NCI-H146 treated with DMSO at 0.1 percent for 48 hours (cell line): Measurements from ENCODE around the gene MCM9.

ENCODE experiments used
- DNase-seq: peaks from one replicate; lab custom pipeline; 2025; ENCODE audit not compliant: unreplicated experiment; lab: John Stamatoyannopoulos, UW

The MCM9 gene

GRCh38 chr6:118865100-118865391 is 69.9 kb downstream of the MCM9 start:
- DNase-seq: no peak

DNA sequence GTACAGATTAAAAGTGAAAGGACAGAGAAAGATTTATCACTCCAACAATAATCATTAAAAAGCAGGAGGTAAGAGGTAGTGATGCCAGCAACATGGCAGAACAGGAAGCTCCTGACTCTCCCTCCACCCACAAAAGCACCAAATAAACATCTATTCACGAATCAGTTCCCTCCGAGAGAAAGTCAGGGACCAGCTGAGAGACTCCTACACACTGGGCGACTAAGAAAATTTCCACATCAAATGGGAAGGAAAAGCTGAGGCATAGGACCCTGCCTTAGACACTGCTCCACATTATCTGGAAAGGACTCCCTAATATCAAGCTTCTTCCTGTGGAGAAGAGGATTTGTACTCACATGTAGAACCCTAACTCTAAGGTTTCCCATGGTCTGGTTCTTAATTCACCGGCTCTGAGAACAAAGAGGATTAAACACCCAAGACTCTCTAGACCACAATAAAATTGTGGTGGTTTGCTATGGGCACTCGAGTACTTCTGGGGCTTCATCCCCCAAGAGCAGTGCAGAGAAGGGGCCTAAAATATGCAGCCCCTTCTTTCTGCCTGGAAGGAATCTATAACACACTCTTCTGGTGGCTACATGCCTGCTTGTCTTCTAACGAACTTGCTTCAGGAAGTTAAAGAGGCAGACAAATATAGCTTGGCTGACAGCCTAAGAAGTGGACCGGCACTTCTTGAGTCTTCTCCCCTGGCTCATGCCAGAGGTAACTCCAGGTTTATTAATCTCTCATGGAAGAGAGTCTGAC is 70.4 kb downstream of the MCM9 start:
- DNase-seq: no peak

- DNase-seq: no peak
Observed at GRCh38 chr6:118862443-118862842, 72.5 kb downstream of the MCM9 start.

DNA sequence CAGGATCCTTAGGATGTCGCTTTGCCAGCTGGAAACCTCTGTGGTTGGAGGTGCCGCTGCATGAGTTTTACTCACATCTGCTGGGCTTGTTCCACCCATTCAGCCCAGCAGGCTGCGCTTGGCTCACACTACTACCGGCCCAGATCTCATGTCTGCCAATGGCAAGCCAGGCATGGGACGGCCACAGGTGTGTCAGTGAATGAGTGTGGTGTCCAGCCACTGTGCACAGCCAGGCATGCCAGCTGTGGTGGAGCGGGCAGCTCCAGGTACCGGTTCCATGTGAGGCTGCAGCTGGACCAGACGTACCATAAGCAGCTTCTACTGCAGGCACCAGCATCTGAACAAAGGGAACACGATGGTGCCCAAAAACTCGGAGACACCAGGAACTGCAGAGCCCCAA is 74.1 kb downstream of the MCM9 start:
- no peak for DNase-seq

- no peak for DNase-seq
Observed at GRCh38 chr6:118860363-118860762, 74.6 kb downstream of the MCM9 start.

- DNase-seq: no peak
Observed at GRCh38 chr6:118859517-118860064, 75.4 kb downstream of the MCM9 start.

- no peak for DNase-seq
Observed at GRCh38 chr6:118856301-118856700, 78.7 kb downstream of the MCM9 start.

- DNase-seq: no peak
Observed at GRCh38 chr6:118853408-118853807, 81.6 kb downstream of the MCM9 start.

DNA sequence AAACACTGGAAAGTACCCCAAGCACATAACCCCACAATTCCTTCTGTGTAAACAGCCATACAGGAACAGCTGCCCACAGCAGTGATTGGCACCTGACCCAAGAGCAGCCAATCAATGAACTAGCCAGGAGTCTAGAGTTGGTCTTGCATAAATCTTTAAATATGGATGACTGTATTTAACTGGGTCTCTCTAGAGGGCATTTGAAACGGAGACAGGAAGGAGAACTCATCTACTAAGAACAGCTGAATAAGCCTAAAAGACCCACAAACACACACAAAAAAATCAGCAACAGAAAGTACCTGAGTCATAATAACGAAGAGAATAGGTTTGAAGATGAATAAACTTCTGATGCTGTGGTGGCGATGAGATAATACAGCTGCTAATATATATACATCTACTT is 90.0 kb downstream of the MCM9 start:
- DNase-seq: no peak

GRCh38 chr6:118843685-118844390 is 91.1 kb downstream of the MCM9 start:
- DNase-seq: no peak

GRCh38 chr6:118830691-118831090 is 104.3 kb downstream of the MCM9 start:
- no peak for DNase-seq

DNA sequence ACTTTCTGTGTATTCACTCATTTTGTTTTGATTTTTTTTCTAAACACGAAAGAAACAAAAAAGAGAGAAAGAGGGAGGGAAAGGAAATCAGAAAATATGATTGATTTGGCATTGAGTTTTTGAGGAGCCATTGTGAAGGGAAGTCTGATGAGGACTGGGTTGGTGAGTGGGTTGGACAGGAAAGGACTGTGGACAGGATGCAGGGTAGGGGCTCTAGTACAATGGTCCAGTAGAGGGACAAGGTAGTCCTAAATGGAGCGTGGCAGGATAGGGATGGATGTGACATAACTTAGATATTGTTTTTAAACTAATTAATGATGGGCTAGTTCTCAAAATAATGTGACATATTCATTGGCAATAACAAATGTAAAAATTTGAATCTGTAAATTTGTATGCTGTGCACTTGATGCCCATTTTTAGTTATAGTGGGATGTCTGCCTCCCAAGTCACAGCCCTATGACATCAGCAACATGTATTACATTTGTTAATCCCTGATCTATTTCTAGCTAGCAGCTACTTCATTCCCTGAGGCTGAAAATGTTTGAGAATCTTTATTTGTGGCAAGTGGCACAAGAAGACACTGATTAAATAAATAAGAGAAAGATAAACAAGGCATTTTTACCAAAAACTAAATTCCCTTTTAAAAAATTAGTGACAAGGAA is 105.0 kb downstream of the MCM9 start:
- DNase-seq: no peak

DNA sequence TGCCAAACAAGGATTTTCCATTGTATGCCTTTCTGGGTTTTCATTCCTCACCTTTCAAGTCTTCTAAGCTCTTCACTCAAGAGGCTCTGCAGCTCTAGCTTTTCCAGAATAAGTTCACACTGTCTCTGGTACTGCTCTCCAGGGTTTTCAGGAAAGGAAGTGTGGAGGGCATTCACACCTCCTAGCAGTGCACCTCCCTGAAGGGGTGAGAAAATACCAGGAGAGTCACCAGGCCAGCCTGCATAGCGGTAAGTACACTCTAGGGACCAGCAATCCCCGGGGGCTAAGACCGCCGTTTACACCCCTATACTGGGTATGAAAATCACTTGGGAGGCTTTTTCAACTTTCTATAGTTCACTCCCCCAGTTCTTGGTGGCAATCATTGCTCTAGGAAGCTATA is 108.9 kb downstream of the MCM9 start:
- DNase-seq: no peak

- DNase-seq: no peak
Observed at GRCh38 chr6:118825661-118826060, 109.3 kb downstream of the MCM9 start.

- DNase-seq: no peak
Observed at GRCh38 chr6:118815495-118815894, 119.5 kb downstream of the MCM9 start.

DNA sequence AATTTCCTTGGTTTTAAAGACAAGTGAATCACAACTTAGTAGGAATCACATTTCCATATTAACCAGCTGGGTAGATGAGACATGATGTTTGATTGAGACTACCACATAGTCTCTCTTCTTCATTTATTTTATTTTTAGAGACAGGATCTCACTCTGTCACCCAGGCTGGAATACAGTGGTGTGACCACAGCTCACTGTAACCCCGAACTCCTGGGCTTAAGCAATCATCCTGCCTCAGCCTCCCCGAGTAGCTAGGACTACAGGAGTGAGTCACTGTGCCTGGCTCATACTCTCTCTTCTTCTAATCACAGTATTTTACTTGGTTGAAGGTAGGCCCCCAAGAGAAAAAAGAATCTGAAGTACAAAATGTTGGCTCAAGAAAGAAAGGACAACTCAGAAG is 121.2 kb downstream of the MCM9 start:
- no peak for DNase-seq

DNA sequence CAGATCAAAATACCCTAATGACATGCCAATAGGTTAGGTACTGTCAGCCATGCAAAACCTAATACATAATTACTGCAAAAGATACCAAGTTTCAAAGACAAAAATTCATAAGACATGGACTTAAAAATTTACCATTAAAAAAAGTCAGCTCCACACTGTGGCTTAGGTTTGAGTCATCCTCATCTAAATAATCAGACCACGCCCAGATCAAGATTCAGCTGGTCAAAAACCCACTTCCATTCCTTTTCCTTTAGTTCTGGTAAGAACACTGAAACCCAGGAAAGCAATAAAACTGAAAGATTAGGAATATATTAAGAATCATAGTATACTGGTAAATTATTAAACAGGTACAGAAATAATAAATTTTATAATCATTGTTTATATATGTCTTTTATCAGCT is 122.0 kb downstream of the MCM9 start:
- no peak for DNase-seq

- DNase-seq: no peak
Observed at GRCh38 chr6:118810420-118811027, 124.4 kb downstream of the MCM9 start.

DNA sequence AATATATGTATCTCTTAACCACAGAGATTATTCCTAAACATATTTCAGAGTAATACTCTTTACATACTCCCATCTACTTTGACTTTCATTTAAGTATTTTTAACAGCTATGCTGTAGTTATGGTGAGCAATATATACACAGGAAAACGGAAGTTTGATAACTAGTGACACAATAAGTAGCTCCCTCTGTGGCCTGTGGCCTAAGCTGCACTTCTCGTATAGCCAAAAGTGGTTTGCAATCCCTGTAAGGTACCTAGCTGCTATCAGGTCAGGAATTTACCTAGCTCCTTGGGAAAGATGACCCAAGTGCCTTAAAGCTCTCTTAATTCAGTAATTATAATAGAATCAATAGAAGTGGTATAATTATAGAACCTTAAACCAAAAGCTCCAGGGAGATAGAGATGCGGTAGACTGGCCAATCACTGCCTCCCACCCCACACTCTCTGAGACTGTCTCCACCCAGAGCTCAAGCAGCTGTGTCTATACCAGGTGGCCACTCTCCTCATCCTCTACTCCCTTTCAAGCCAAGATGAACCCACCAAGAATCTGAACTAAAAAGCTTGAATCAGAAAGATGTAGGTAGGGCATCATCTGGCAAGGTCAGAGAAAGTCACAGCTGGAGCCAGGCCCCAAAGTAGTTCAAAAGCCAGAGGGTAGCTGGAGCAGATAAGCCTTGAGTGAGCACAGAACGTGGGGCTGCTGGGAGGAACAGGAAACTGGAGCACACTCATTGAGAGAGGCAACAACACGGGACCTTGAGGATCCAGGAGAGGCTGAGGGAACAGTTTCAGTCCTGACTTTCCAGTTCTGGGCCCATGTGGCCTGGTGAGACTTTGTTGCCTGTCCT is 125.9 kb downstream of the MCM9 start:
- no peak for DNase-seq

GRCh38 chr6:118804091-118804490 is 130.9 kb downstream of the MCM9 start:
- no peak for DNase-seq

DNA sequence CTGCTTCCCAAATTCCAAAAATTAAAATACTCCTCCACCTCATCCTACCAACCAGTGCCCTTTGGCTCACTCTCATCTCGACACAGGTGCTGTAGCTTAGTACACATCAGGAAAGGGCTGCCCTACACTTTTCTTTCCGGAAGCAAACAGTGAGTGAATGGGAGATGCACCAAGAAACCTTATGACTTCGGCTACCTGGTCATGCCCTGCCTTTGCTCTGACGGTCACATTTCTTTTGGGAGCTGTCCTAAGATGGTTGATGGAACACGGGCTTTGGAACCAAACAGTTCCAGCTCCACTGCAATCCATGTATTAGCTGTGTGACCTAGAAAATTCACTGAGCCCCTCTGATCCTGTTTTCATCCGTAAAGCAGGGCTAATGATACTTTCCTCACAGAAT is 133.7 kb downstream of the MCM9 start:
- no peak for DNase-seq
